Esophagus muscularis mucosa (tissue), 4 donors: ENCODE measurements around the gene ITGB5.

Experiments
- EP300 ChIP-seq: sonication (generic); formaldehyde crosslinking; IDR thresholded peaks from one replicate; pipeline ENCODE4 v1.6.1; 2017; ENCODE audit warnings: antibody characterized with exemption
- POLR2A ChIP-seq: fragments of 450-650 bp; IDR thresholded peaks from one replicate; pipeline ENCODE4 v1.6.1; 2017; ENCODE audit warnings: antibody characterized with exemption, moderate library complexity, mild to moderate bottlenecking, low read depth
- POLR2AphosphoS5 ChIP-seq, 2 donors: sonication (generic); formaldehyde crosslinking; IDR thresholded peaks; one replicate each; pipeline ENCODE4 v1.6.1; 2017; ENCODE audit warnings: antibody characterized with exemption in 2 of 2
- TF ChIP-seq, protein P1 (sequence below), 3 experiments: fragments of 200-600 bp in 2 of 3; fragments of 450-650 bp in 1 of 3; sonication (generic) in 2 of 3; IDR thresholded peaks; one replicate each; pipeline ENCODE4 v1.5.1; 2017 to 2019; ENCODE audit warnings: antibody characterized with exemption in 3 of 3, mild to moderate bottlenecking in 2 of 3, moderate library complexity in 1 of 3

DNA sequence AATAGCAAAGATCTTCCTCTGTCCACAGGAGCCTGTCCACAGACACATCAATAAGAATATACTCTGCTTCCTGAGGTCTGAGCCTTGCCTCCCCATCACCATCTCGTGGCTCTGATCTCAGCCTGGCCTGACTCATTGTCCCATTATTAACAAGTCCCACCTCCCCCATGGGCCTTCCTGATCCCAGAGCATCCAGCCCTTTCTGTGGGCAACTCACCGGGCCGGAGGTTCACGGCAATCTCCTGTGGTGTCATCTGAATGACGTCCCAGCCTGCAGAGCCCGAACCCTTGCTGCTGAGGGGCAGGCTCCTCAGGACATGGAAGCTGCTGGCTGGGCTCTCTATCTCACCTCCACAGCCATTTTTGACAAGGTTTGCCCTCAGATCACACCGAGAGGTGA is 28.1 kb downstream of the ITGB5 start:
- no peak for TF ChIP-seq POLR2A
- TF ChIP-seq, protein P1, sequence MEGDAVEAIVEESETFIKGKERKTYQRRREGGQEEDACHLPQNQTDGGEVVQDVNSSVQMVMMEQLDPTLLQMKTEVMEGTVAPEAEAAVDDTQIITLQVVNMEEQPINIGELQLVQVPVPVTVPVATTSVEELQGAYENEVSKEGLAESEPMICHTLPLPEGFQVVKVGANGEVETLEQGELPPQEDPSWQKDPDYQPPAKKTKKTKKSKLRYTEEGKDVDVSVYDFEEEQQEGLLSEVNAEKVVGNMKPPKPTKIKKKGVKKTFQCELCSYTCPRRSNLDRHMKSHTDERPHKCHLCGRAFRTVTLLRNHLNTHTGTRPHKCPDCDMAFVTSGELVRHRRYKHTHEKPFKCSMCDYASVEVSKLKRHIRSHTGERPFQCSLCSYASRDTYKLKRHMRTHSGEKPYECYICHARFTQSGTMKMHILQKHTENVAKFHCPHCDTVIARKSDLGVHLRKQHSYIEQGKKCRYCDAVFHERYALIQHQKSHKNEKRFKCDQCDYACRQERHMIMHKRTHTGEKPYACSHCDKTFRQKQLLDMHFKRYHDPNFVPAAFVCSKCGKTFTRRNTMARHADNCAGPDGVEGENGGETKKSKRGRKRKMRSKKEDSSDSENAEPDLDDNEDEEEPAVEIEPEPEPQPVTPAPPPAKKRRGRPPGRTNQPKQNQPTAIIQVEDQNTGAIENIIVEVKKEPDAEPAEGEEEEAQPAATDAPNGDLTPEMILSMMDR (IDR thresholded peaks at IDR 0.05), result no peak
- TF ChIP-seq POLR2AphosphoS5 (IDR thresholded peaks at IDR 0.05), result no peak
- no peak for TF ChIP-seq EP300
